GM21515 (cell line): ENCODE measurements around the gene ZFPL1.

Experiments used
- ATAC-seq: cut with Tn5 transposase; IDR thresholded peaks from one replicate; pipeline ENCODE4 v1.9.1; 2021; ENCODE audit not compliant: unreplicated experiment

The ZFPL1 gene

DNA sequence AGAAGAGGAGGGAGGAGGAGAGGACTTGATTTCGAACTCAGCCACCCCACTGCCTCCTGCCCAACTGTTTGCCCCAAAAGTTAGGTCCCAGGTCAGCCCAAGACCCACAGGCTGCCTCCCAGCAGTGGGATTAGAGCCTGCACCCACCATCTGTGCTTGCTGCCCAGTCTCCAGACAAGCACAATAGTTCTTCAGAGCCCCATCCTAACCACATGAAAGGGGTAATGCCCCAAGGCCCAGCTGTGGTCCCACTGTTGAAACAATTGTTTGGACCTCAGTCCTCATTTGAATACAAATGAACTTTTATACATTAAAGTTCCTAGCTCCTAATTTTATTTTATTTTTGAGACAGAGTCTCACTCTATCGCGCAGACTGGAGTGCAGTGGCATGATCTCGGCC lies 6.6 kb downstream of the ZFPL1 start:
- no peak for ATAC-seq

DNA sequence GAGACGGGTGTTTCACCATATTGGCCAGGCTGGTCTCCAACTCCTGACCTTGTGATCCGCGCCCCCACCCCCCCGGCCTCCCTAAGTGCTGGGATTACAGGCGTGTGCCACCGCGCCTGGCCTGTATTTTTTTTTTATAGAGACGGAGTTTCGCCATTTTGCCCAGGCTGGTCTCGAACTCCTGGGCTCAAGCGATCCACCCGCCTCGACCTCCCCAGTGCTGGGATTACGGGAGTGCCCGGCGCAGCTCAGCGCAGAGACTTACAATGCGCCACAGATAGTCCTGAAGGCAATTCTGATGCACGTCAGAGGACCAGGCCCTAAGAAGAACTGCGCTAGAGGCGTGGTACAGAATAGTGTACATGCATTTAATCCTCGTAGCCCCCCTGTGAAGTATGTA lies 11.4 kb downstream of the ZFPL1 start:
- no peak for ATAC-seq

- ATAC-seq = peak; percentile 69
These were observed 12.2 kb downstream of the ZFPL1 start, which contains the start of gene VPS51 for GRCh38 chr11:65095974-65096806. Gene VPS51, plus strand, starts transcription at chr11:65096214. Its CDS starts 37 bp downstream, at chr11:65096251.

GRCh38 chr11:65096926-65097325 lies 12.9 kb downstream of the ZFPL1 start:
- ATAC-seq = peak; percentile 5

DNA sequence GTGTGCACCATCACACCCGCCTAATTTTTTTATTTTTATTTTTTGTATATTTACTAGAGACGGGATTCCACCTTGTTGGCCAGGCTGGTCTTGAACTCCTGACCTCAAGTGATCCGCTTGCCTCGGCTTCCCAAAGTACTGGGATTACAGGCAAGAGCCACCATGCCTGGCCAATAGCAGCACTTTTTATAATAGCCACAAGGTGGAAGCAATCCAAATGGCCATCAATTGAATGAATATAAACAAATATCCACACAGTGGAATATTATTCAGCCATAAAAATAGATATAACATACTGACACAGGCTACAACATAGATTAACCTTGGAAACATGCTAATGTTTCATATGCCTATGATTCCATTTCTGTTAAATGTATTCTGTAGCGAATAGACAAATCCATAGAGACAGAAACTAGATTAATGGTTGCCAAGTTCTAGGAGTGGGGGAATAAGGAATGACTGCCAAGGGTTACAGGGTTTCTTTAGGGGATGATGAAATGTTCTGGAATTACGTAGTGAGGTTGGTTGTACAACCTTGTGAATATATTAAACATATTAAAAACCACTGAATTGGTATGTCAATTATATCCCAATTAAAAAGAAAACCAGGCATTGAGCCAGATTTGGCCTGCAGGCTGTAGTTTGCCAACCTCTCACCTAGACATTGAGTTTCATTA lies 16.8 kb downstream of the ZFPL1 start:
- no peak for ATAC-seq

DNA sequence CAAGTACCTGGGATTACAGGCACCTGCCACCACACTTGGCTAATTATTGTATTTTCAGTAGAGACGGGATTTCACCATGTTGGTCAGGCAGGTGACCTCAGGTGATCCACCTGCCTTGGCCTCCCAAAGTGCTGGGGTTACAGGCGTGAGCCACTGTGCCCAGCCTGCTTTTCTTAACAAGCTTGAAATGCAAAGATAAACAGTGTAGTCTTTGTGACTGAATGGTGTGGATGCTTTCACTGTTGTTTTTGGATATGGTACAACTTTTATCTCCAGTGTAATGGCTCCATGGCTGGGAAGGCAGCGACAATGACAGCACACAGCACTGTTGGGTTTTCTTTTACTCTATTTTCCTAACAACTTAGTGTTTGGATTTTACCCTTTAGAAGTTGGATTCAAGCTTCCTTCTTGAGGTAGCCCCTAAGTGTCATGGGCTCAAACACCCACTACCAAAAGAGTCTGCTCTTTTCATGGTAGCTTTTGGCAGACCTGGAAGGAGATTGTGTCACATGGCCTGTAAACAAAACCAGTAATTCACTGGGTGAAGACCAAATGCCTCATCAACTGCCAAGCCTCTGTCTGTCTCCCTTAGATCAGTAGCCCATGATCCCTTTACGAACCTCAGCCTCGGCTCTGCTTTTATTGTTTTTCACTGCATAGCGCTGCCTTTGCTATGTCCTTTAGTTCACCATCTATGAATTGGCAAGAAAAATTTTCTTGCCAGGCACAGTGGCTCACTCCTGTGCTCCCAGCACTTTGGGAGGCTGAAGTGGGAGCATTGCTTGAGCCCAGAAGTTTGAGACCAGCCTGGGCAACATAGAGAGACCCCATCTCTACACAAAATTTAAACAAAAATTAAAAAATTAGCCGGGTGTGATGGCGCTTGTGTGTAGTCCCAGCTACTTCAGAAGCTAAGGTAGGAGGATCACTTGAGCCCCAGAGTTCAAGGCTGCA lies 18.4 kb downstream of the ZFPL1 start:
- no peak for ATAC-seq

DNA sequence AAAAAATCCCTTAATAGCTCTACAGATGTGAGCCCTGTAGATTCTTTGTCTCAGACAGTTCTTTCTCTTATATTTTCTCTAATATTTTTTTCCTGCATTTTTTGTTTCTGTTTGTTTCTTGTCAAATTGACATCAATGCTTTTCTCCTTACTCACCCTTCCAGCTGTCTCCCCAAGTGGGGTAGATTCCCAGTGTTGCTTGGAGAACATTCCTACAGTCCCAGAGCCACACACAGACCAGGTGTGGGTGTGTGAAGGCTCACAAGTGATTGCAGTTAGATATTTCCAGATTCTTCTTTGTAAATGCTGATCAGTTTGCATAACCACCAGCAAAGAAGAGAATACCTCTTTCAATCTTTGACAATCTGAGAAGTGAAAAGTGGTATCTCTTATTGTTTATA lies 19.5 kb downstream of the ZFPL1 start:
- ATAC-seq = no peak

GRCh38 chr11:65104628-65105027 lies 20.6 kb downstream of the ZFPL1 start:
- no peak for ATAC-seq

GRCh38 chr11:65107078-65107477 lies 23.1 kb downstream of the ZFPL1 start:
- ATAC-seq = no peak

GRCh38 chr11:65107751-65108468 lies 23.9 kb downstream of the ZFPL1 start:
- no peak for ATAC-seq

- ATAC-seq = no peak
These were observed 24.6 kb downstream of the ZFPL1 start for GRCh38 chr11:65108469-65109123.

GRCh38 chr11:65109231-65110198 lies 25.5 kb downstream of the ZFPL1 start:
- no peak for ATAC-seq

DNA sequence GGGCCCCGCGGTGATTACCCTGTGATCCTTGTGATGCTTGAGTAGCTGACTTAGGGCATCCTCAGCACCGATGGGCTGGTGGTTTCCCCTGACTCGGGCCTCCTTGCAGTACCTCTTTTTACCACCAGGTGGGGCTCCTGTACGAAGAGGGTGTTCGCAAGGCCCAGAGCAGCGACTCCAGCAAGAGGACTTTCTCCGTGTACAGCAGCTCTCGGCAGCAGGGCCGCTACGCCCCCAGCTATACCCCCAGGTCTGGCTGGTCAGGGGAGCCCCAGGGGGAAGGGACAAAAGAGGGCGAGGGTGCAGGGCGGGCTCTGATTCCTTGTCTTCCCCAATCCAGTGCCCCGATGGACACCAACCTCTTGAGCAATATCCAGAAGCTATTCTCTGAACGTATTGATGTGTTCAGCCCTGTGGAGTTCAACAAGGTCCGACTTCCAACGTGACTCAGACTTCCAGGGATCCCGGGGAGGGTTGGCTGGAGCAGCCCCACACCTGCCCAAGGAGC lies 26.4 kb downstream of the ZFPL1 start:
- ATAC-seq = no peak

GRCh38 chr11:65111159-65111743 lies 27.2 kb downstream of the ZFPL1 start:
- no peak for ATAC-seq

GRCh38 chr11:65111744-65112545 lies 27.9 kb downstream of the ZFPL1 start, which contains the start of gene TM7SF2:
Gene TM7SF2, plus strand, starts transcription at chr11:65111872. Its CDS starts 144 bp downstream, at chr11:65112016.
- peak; percentile 55 for ATAC-seq

- ATAC-seq = peak; percentile 25
These were observed 28.7 kb downstream of the ZFPL1 start for GRCh38 chr11:65112546-65113360.
